ENCODE results near the gene GNL3.

The GNL3 gene

DNA sequence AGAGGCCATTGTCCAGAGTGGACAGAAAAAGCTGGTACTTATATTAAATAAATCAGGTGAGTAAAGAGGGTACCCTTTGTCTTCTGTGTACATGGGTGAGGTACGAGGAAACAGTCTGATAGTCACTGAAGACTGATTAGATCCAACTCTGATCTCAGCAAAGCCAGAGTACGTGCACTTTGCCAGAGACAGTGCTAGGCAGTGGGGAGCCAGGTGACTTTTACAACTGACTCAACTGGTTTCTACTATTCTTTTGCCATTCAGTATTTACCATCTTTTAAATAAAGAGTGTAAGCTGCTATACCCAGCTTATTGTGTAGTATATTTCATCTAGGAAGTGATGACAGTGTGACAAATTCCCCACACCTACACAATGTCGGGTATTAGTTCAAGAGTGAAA, 3.3 kb downstream of the GNL3 start:
- no peak for DNase-seq (ENCODE audit: low read depth)

DNA sequence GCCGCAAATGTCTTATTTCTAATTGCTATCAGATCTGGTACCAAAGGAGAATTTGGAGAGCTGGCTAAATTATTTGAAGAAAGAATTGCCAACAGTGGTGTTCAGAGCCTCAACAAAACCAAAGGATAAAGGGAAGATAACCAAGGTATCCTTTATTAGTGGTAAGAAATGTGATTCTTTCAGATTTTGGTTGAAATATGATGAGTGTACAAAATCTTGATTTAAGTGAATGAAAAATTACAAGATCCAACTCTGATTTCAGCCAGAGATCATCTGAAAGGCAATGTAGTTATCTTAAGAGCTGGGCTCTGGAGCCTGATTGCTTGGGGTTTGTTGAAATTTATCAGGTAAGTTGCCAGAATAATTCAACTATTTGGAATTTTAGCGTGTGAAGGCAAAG, 4.7 kb downstream of the GNL3 start:
- no peak for DNase-seq (ENCODE audit: low read depth)

DNA sequence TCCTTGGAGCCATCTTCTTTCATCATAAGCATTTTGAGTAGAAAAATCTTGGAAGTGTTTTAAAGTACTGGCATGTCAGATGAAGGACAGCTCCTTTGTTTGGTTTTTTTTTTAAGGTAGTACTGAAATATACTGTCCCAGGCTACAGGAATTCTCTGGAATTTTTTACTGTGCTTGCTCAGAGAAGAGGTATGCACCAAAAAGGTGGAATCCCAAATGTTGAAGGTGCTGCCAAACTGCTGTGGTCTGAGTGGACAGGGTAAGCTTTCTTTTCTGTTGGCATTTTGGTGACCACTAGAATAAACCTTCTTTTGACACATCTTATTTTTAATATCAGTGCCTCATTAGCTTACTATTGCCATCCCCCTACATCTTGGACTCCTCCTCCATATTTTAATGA, 7.2 kb downstream of the GNL3 start:
- DNase-seq (ENCODE audit: low read depth) = no peak

DNA sequence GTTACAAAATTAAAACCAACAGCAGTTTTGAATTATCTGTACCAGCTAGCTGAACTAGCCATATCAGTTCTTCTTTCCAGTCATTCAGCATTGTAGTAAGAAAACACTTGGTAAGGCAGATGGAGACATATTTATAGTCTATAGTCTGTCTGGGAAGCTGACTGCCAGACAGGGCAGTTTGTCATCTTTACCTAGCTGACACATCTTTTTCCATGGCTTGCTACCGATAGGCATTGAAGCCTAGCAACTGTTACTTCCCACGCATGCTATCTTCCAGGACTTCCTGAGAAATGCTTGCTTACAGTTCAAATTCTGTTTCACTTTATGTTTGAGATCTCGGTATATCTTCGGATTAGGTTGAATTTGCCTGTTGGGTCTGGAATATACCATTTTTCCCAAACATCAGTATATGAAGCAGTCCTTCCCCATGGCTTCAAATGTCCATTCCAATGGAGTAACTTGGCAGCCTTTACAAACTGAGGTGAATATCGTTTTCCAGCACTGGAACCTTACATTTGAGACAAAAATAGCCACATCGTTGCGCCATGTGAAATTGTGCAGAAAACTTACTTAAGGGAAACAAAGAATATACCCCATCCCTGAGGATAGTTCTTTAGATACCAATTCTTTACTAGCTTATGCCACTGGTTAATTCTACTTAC, 8.8 kb downstream of the GNL3 start:
- no peak for DNase-seq (ENCODE audit: low read depth)

DNA sequence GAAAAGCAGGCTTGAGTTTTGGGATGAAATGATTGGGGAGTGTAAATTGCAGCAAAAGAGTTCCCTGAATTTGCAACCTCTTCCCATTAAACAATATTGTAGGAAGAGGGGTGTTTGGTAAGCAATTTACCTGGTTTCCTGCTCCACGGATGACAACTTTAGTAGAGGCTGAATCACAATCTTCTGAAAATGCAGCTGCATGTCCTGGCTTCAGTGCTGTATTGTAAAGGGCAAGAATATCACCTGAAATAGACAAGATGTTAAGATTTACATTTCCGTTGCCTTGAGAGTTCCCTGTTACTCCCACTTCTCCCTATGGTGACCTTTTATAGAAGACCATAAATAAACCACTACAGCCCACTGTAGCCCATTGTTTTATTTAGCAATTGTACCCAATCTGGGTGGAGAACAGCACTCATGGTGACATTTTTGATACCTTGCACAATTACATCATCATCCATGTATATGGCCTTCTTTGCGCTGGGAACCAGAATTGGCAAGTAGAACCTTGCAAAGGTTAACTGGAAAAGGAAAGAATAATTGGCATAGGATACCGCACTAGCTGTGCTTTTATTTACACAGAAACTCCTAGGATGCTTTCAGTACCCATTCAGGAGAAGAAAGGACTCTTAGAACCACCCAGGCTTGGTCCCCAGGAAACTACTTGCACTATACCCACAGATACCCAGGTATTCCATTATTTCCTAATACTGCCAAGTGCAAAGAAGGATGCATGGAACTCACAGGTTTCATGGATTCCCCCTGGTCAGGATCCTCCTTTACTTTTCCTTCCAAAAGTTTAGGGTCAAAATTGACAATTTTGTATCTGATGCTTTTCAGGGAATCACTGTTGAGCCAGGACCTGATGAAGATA, 10.2 kb downstream of the GNL3 start:
- DNase-seq (ENCODE audit: low read depth) = no peak

DNA sequence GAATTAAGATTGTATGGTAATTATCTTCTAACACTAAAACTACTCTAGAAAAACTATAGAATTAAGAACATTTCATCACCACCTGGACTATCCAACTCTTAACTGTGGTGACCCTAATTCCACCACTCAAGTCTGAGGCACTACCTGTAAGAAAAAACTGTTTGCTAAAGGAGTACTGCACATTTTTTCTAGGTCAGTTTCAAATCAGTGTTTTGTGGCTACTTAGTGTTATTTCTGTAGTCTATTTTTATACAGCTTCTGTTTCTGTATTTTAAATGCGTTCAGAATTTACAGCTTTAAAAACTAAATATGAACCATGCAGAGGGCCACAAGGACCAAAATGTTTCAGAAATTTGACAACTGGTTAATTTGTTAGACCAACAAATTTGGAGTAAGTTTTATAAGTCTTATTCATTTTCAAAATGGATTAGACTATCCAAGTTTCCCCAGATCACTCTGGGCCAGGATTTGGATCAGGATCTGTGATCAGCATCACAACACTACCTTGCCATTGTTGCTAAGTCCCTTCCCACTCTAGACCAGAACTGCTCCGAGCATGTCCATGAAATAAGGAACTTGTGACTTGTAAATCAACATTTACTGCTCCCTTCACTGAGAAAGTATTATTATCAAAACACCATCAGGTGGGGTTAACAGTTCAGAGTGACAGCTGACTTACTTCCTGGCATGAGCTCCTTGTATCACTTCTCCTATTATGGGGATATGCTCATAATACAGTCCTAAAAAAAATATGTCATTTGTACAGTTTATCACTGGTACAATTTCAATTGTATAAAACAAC, 11.2 kb downstream of the GNL3 start:
- no peak for DNase-seq (ENCODE audit: low read depth)

DNA sequence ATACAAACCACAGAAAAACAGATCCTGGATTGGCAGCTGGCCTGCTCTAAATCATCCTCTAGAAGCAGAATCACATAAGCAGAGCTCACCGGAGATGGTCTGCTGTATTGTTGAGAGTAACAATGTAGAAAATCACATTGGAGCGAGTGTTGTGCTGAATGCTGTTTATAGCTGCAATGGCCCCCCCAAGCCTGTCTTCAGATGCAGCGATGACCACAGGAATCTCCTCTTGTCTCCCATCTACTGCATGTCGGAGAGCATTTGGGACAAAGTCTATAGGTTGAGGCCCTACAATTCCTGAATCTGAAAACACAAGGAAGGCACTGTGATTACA, 11.8 kb downstream of the GNL3 start:
- DNase-seq (ENCODE audit: low read depth) = no peak

DNA sequence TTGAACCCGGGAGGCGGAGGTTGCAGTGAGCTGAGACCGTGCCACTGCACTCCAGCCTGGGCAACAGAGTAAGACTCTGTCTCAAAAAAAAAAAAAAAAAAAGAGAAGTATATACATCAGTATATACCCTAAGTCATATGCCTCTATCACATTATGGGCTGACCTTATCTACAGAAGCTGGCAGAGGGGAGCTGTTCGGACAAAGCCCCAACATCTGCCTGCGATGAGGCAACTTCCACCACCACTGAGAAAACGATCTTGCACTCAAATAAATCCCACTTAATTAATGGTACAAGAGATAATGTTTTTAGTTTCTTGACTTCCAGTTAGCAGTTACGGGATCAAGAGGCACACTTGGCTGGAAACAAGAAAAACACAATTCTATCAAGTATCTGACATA, 17.5 kb downstream of the GNL3 start:
- DNase-seq (ENCODE audit: low read depth) = no peak

DNA sequence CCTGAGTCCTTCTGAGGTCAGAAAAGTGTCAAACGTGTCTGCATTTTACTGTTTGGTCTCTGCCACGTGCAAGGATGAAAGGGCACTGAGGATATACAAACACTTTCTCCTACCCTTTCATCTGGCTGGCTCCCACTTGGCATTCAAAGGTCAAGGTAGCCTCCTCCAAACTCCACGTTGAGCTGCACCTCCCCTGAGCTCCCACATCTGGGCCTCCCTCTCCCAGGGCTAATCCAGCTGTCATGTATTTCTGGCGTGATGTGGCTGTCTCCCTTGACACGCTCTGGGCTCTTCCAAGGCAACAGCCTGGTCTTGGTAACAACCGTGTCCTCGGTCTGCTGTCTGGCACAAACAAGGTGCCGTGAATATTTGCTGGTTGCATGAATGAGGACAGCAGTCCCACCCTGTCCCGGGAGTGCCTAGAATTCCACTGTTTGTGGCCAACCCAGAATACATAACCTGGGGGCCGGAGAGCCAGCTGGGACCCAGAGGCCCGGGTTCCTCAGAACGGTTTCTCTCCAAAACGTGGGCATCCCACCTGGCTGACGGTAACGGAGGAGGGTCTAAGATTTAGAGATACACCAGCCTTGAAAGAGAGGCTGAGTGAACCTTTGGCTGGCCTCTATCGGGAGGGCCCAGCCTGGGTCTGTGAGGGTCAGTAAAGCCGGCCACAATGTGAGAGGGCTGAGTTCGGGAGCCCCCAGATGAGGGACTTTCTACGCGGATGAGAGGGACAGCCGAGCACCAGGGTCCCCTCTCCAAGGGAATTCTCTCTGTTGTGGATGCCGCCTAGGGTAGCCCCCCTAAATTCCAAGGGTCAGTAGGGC, 19.0 kb downstream of the GNL3 start:
- no peak for DNase-seq (ENCODE audit: low read depth)

DNA sequence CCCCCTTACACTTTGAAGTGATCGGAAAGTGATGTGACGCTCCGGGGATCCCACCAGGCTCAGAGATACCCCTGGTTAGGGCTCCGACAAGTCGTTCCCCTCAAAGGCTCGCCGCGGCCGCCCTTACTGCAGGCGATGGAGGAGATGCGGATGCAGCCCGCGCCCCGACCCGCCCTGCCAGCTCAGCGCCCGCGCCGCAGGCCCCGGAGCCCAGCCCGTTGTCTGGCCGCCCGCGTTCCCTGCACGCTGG, 19.5 kb downstream of the GNL3 start:
- DNase-seq (ENCODE audit: low read depth) = no peak

DNA sequence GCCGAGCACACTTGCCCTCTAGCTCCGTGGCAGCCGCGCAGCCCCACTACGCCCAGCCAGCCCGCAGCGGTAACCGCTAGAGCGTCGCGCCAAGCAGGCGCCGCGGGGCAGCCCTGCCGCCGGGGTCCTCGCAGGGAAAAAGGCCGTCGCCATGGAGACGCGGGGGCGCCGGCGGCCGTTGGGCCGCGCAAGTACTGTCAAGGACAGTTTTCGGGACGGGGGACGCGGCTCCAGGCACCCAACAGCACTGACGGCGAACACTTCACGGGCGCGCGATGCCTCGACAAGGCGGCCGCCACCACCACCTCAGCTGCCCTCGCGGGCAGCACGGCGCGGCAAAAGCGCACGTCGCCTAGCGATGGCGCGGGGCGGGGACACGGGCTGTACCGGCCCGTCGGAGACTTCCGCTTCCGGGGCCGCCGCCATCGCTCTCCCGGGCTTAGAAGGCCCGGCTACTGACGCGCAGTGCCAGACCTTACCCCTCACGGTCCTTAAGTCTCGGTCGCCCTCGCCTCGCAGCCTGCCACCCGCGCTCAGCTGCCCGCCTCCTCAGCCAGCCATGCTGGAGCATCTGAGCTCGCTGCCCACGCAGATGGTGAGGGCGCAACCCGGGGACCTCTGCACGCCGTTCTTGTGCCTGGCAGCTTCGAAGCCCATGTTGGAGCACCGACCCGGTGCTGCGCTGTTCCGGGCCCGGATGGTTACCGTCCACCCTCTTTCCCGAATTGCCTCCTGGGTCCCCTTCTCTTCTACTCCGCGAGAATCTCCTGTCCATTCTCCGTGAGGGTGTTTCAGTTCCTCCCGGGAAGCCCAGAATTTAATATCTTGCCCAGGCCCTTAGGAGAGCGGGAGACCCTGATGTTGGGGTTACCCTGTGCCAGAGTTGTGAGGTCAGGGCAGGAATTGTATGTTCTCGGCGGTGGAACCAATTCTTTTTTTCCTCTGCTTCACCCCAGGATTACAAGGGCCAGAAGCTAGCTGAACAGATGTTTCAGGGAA, 20.2 kb downstream of the GNL3 start, which contains the start of the genes GLT8D1 and SPCS1:
TSS of gene GLT8D1 (minus strand) at position 104 of the 999 bp plus-strand sequence. CDS start 5,331 bp downstream, outside the sequence.
TSS of gene SPCS1 (plus strand) at position 419 of the 999 bp plus-strand sequence. CDS start at position 560, 141 bp downstream.
- peak; percentile 80 for DNase-seq (ENCODE audit: low read depth)

DNA sequence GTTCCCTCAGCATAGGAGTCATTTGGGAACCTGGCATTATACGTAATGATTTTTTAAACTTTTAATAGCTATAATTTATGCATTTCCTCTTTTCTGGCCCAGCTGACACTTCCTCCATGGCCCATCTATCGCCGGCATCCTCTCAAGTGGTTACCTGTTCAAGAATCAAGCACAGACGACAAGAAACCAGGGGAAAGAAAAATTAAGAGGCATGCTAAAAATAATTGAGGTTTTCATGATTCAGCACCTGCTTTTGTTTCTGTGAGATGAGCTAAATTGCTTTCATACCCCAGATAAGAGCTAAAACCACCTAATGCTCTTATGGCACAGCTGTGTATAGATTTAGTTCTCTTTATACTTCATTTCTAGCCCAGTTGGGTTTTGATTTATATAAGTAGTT, 21.8 kb downstream of the GNL3 start:
- no peak for DNase-seq (ENCODE audit: low read depth)

DNA sequence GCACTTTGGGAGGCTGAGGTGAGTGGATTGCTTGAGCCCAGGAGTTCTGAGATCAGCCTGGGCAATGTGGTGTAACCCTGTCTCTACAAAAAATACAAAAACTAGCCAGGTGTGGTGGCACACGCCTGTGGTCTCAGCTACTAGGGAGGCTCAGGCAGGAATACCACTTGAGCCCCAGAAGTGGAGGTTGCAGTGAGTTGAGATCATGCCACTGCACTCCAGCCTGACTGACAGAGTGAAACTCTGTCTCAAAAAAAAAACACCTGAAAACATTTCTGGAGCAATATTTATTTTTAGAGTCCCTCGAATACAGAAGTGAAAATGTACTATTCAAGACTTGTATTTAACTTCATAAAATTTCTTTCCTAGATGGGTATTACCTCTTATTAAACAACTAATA, 24.7 kb downstream of the GNL3 start:
- DNase-seq (ENCODE audit: low read depth) = no peak

DNA sequence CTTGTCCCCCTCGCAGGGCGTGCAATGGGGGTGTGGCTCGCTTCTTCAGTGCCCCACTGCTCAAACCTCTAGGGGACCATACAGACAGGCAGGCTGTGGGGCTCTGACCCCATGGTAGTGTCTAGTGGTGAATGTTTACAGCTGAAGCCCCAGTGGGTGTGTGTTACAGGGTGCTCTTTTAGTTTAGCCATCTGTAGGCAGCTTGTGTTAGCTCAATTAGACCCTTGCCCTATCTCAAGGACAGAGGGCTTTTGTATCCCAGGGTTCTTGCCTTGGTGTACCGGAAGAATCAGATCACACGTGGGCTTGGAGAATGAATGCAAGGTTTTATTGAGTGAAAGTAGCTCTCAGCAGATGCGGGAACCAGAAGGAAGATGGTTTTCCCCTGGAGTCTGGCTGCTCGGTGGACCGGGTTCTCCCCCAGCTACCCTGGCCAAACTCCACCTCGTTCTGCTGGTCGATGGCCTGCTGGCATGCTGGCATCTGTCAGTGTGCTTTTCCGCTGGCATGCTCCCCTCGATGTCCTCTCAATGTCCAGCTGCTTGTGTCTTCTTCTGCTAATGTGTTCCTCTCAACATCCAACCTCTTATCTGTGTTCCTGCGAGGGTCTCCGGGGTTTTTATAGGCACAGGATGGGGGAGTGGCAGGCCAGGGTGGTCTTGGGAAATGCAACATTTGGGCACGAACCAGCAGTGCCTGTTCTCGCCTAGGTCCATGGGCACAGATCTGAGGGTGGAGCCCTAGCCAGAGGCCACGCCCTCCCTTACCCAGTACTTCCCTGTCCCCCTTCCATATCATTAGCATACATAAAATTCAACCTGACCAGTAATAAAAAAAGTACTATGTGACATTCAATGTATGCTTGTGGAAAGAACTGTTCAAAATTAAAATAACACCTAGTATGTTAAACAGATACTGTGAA, 26.7 kb downstream of the GNL3 start:
- no peak for DNase-seq (ENCODE audit: low read depth)

DNA sequence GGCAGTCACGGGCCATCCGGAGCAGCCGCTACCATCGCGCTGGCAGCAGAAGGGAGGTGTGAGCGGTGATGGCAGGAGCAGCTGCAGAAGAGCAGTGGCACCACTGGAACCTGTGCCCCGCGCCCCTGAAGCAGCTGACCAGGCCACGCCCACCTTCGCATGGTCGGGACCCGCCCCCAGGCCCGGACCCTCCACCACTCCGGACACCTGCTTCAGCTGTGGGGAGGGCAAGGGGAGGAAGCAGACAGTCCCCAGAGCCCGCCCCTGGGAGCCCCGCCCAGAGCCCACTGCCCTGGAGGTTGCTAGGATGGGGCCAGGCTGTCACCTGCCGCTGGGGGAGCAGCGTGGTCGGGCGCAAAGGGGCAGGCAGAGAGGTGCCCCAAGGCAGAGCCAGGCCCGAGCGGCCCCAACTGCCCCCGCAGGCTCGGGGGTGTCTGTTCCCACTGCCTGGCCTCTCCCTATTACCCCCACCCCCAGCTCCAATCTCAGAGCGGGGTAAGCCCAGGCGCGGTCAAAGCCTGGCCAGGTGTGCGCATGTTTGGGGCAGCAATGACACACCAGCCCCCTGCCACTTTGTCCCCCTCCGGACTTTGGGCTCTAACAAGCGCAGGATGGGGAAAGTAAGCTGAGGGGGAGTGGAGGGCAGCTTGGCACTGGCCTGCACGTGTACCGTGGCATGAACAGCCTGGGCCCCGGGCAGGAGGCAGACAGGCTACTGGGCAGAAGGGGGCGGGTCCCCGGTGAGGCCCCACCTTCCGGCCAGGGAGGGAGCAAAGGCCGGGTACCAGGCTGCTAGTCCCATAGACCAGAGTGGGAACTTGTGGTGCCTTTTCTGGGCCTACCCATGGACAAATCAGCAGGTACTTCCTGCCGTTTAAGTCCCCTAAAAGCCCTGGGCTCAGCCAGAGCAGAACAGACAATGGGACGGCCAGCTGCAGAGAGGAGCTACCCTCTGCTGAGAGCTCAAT, 28.8 kb downstream of the GNL3 start:
- no peak for DNase-seq (ENCODE audit: low read depth)

DNA sequence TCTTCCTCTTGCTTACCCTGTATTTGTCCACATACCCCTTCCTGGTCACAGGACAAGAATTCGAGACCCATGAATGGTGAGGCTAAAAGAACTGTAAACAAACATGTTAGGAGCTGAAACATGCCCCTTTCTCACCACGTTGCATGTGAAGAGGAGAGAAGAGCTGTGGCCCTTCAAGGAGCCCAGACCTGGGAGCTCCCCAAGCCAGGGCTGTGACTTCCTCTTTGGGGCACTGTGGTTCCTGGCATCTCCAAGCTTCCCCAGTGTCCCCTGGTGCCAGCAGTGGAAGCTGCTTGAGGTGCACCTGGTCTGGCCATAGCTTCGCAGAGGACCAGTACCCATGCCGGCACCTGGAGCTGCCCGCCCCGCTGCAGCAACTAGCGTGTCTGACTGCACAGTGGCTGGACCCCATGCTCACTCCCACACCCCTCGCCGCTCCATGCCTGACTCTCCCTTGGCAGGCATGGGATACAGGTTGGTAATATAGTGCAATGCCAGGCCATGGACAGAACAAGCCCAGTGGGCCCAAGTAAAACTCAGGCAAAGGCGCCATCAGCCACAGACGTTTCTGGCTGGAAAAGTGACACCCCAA, 30.0 kb downstream of the GNL3 start:
- no peak for DNase-seq (ENCODE audit: low read depth)

DNA sequence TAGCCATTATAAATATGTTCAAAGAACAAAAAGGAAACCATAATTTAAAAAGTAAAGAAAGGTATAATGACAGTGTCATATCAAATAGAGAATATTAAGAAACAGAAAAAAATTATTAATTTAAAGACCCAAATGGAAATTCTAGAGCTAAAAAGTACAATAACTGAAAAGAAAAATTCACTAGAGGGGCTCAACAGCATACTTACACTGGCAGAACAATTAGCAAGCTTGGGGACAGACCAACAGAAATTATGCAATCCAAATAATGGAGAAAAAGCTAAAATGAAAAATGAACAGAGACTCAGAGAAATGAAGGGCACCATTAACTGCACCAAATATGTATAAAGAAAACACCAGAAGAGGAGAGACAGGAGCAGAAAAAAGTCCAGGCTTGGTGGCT, 33.8 kb downstream of the GNL3 start:
- DNase-seq (ENCODE audit: low read depth) = no peak
